GM23248 (cell line): ENCODE measurements around the gene PES1. TPM values are rescaled to one million over a fixed set of nuclear protein-coding genes. Genes with fewer than 3 reads are reported as not detected.
"Not testable (repeated sequence)": the region's sequence is repeated elsewhere in the genome, so short reads cannot be mapped to it uniquely, and the experiment has no call there.

Experiments
- DNase-seq: peaks from one replicate; pipeline ENCODE4 v3.0.0-alpha.2; 2015
- H2AFZ ChIP-seq: fragments of 200-600 bp; sonication (generic); 2 replicates; pipeline ENCODE4 v1.6.1; 2016; ENCODE audit warnings: antibody characterized with exemption
- H3F3A ChIP-seq: fragments of 200-600 bp; sonication (generic); 2 replicates; pipeline ENCODE4 v1.6.1; 2016; ENCODE audit warnings: mild to moderate bottlenecking, antibody characterized with exemption, mixed run types; ENCODE audit not compliant: insufficient read depth
- H3K27ac ChIP-seq: fragments of 200-600 bp; sonication (generic); 2 replicates; pipeline ENCODE4 v1.5.1; 2016; ENCODE audit warnings: mild to moderate bottlenecking
- H3K27me3 ChIP-seq: fragments of 200-600 bp; sonication (generic); replicated peaks from 2 replicates; pipeline ENCODE4 v1.6.1; 2016; ENCODE audit warnings: mild to moderate bottlenecking; ENCODE audit not compliant: insufficient read depth
- H3K36me3 ChIP-seq: fragments of 200-600 bp; sonication (generic); 2 replicates; pipeline ENCODE4 v1.6.1; 2016; ENCODE audit warnings: low read depth, mild to moderate bottlenecking
- H3K4me1 ChIP-seq: fragments of 200-600 bp; sonication (generic); 2 replicates; pipeline ENCODE4 v1.6.1; 2016; ENCODE audit warnings: mild to moderate bottlenecking; ENCODE audit not compliant: insufficient read depth
- H3K4me2 ChIP-seq: fragments of 200-600 bp; sonication (generic); one replicate; pipeline ENCODE4 v1.6.1; 2016; ENCODE audit warnings: mild to moderate bottlenecking; ENCODE audit not compliant: unreplicated experiment
- H3K4me3 ChIP-seq: fragments of 200-600 bp; sonication (generic); 2 replicates; pipeline ENCODE4 v1.5.1; 2016; ENCODE audit warnings: mild to moderate bottlenecking
- H3K79me2 ChIP-seq: fragments of 200-600 bp; sonication (generic); 2 replicates; pipeline ENCODE4 v1.6.1; 2016; ENCODE audit warnings: mild to moderate bottlenecking; ENCODE audit not compliant: insufficient read depth
- H3K9ac ChIP-seq: fragments of 200-600 bp; sonication (generic); 2 replicates; pipeline ENCODE4 v1.6.1; 2016; ENCODE audit warnings: mild to moderate bottlenecking
- H3K9me2 ChIP-seq: fragments of 200-600 bp; sonication (generic); 2 replicates; pipeline ENCODE4 v1.6.1; 2016; ENCODE audit warnings: mixed run types, mild to moderate bottlenecking, moderate library complexity; ENCODE audit not compliant: insufficient read depth
- H3K9me3 ChIP-seq: fragments of 200-600 bp; sonication (generic); one replicate; pipeline ENCODE4 v1.6.1; 2017; ENCODE audit warnings: low read depth
- H4K20me1 ChIP-seq: fragments of 200-600 bp; sonication (generic); 2 replicates; pipeline ENCODE4 v1.6.0; 2016; ENCODE audit not compliant: insufficient read depth
- EZH2 ChIP-seq: fragments of 200-600 bp; sonication (generic); IDR thresholded peaks from 2 replicates; pipeline ENCODE4 v1.6.1; 2018; ENCODE audit warnings: antibody characterized with exemption, mild to moderate bottlenecking; ENCODE audit not compliant: insufficient read depth, poor library complexity, severe bottlenecking
- EZH2phosphoT487 ChIP-seq: fragments of 200-600 bp; sonication (generic); IDR thresholded peaks from 2 replicates; pipeline ENCODE4 v1.6.1; 2018; ENCODE audit warnings: antibody characterized with exemption, moderate library complexity, mild to moderate bottlenecking, low read depth; ENCODE audit not compliant: insufficient read depth
- WGBS, 2 experiments: methylation state at CpG; one replicate each; pipeline ENCODE4 v1.1.6; 2015 to 2017; ENCODE audit warnings: low lambda C conversion rate in 2 of 2, low coverage in 1 of 2; ENCODE audit errors: missing lambda C conversion rate in 2 of 2; 5-methylcytosine and 5-hydroxymethylcytosine counted together
- in situ Hi-C: fragments of 300-500 bp; cut with MboI; formaldehyde crosslinking; loops from 2 replicates; pipeline ENCODE4 v1.15.0; 2020
- polyA plus RNA-seq: library from polyadenylated mRNA; unstranded; fragments of >200 nt; fragmentation: Nextera tagmentation; extraction: Ambion mirVana; gene quantifications from 2 replicates; pipeline ENCODE4 v1.2.1, GENCODE V29; 2016
- total RNA-seq: library from RNA; depleted of rRNA; stranded (reverse); fragments of >200 nt; shearing (Covaris generic); gene quantifications from 2 replicates; pipeline ENCODE4 v1.2.3, GENCODE V29; 2014

The PES1 gene
- total and polyA plus RNA-seq, 2 experiments from 2014 or later, result 67.8 to 83.7 TPM

- in situ Hi-C loops, result no loop called here
- H4K20me1 ChIP-seq, result no peaks in the 10 kb centered on the region
- no peak overlapping the region for H3K4me3 ChIP-seq
- no peak overlapping the region for H2AFZ ChIP-seq
- no peaks in the 10 kb centered on the region for H3K27me3 ChIP-seq
- H3K4me1 ChIP-seq, result no peaks in the 10 kb centered on the region
- DNase-seq, result no peak
- H3K4me2 ChIP-seq, result no peak overlapping the region
- no peak overlapping the region for H3K9ac ChIP-seq
- no peak overlapping the region for H3K27ac ChIP-seq
- TF ChIP-seq EZH2 (no peak), EZH2phosphoT487 (no peak)
- H3F3A ChIP-seq, result no peaks in the 10 kb centered on the region
- H3K9me2 ChIP-seq, result no peaks in the 10 kb centered on the region
- 0% methylated on average over 1 of the region's 1 CpG for WGBS, 2 experiments
- no peaks in the 10 kb centered on the region for H3K9me3 ChIP-seq
- H3K79me2 ChIP-seq, result no peaks in the 10 kb centered on the region
- no peaks in the 10 kb centered on the region for H3K36me3 ChIP-seq
Observed at GRCh38 chr22:30552719-30553118, 39.0 kb downstream of the PES1 start.

GRCh38 chr22:30551813-30552212, 39.9 kb downstream of the PES1 start:
- H3K4me1 ChIP-seq, in situ Hi-C loops, H3K9me3 ChIP-seq, H3K27ac ChIP-seq, H3K4me2 ChIP-seq, H3K36me3 ChIP-seq, H3K9ac ChIP-seq, H4K20me1 ChIP-seq, H2AFZ ChIP-seq, DNase-seq, H3K9me2 ChIP-seq, H3K79me2 ChIP-seq, H3K4me3 ChIP-seq, H3F3A ChIP-seq, H3K27me3 ChIP-seq: not testable (repeated sequence)
- 61 to 73% methylated on average over 3 of the region's 3 CpGs for WGBS, 2 experiments

GRCh38 chr22:30547188-30547587, 44.5 kb downstream of the PES1 start:
- Histone ChIP-seq H2AFZ (no peak overlapping the region), H3K4me2 (no peak overlapping the region), H3K9ac (no peak overlapping the region), H3K79me2 (no peaks in the 10 kb centered on the region), H3K9me3 (no peaks in the 10 kb centered on the region), H4K20me1 (no peaks in the 10 kb centered on the region), H3K27ac (no peak overlapping the region), H3K36me3 (no peaks in the 10 kb centered on the region), H3K27me3 (peaks cover 17% of the 10 kb centered on the region), H3K9me2 (no peaks in the 10 kb centered on the region), H3K4me1 (no peaks in the 10 kb centered on the region), H3F3A (no peaks in the 10 kb centered on the region), H3K4me3 (no peak overlapping the region)
- 40 to 41% methylated on average over 4 of the region's 4 CpGs for WGBS, 2 experiments
- in situ Hi-C loops, result no loop called here
- no peak for DNase-seq
- TF ChIP-seq EZH2, result no peak
- no peak for TF ChIP-seq EZH2phosphoT487

DNA sequence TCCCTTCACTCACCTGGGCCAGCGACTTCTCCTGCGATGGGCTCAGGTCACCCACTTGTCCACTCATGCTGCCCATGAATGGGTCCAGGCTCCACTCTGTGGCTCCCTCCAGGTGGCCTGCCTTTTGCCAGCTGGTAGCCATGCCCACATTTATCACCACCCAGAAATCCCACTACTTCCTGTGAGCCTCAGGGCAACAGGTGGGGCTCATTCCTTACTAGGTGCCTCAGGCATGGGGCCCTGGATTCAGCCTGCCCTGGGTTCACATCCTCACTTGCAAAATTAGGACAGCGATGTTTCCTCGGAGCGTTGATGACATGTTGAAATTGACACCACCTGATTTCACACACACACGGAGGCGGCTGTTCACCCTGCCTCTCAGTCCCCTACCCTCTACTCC, 45.1 kb downstream of the PES1 start, which contains the start of gene SEC14L6:
TSS of gene SEC14L6 (minus strand) at position 126 of the 400 bp plus-strand sequence. CDS start at position 67, 59 bp downstream.
- in situ Hi-C loops, result no loop called here
- Histone ChIP-seq H3K27me3 (peaks cover 23% of the 10 kb centered on the region), H4K20me1 (no peaks in the 10 kb centered on the region), H3K4me3 (no peak within 1 kb of the TSS), H3F3A (no peaks in the 10 kb centered on the region), H3K4me1 (no peaks in the 10 kb centered on the region), H3K9me3 (no peaks in the 10 kb centered on the region), H3K79me2 (no peaks in the 10 kb centered on the region), H3K36me3 (no peaks in the 10 kb centered on the region), H3K4me2 (no peak within 1 kb of the TSS), H2AFZ (no peak within 1 kb of the TSS), H3K27ac (no peak within 1 kb of the TSS), H3K9ac (no peak within 1 kb of the TSS), H3K9me2 (no peaks in the 10 kb centered on the region)
- no peak for TF ChIP-seq EZH2
- WGBS, 2 experiments, result 41 to 47% methylated on average over 7 of the region's 7 CpGs
- DNase-seq, result no peak

DNA sequence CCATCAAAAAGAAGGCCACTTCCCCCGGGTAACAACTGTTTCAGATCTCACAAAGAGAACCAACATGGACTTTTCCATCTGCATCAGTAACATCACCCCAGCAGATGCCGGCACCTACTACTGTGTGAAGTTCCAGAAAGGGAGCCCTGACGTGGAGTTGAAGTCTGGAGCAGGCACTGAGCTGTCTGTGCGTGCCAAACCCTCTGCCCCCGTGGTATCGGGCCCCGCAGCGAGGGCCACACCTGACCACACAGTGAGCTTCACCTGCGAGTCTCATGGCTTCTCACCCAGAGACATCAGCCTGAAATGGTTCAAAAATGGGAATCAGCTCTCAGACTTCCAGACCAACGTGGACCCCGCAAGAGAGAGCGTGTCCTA, 48.9 kb downstream of the PES1 start:
- Histone ChIP-seq H3K9me2 (no peaks in the 10 kb centered on the region), H3K4me3 (no peak overlapping the region), H4K20me1 (no peaks in the 10 kb centered on the region), H3K27ac (no peak overlapping the region), H3K4me1 (no peaks in the 10 kb centered on the region), H3K27me3 (peaks cover 28% of the 10 kb centered on the region), H2AFZ (no peak overlapping the region), H3K9me3 (no peaks in the 10 kb centered on the region), H3K79me2 (no peaks in the 10 kb centered on the region), H3K4me2 (no peak overlapping the region), H3K36me3 (no peaks in the 10 kb centered on the region), H3K9ac (no peak overlapping the region), H3F3A (no peaks in the 10 kb centered on the region)
- in situ Hi-C loops, result no loop called here
- WGBS, 2 experiments, result 56% methylated on average over 12 of the region's 12 CpGs
- DNase-seq, result no peak
- no peak for TF ChIP-seq EZH2
- no peak for TF ChIP-seq EZH2phosphoT487
